ENCODE data around the gene KCNK7.

DNA sequence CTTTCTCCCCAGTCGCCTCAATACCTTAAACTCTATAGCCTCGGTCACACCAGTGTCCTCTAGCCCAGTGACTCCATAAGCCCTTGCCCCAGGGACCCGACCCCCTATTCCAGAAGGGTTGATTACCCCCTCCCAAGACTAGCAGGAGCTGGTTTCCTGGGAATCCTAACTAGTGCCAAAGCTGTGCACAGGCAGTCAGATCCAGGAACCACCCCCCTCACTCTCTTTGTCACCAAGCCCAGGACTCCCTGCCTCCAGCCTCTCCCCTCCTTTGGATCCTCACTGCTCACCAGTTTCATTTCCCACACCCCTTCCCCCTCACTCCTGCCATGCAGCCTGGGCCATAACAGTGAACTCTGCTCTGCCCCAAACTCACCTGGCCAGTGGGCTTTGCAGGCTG is 47.2 kb downstream of the KCNK7 start:
- TF ChIP-seq, protein P1, sequence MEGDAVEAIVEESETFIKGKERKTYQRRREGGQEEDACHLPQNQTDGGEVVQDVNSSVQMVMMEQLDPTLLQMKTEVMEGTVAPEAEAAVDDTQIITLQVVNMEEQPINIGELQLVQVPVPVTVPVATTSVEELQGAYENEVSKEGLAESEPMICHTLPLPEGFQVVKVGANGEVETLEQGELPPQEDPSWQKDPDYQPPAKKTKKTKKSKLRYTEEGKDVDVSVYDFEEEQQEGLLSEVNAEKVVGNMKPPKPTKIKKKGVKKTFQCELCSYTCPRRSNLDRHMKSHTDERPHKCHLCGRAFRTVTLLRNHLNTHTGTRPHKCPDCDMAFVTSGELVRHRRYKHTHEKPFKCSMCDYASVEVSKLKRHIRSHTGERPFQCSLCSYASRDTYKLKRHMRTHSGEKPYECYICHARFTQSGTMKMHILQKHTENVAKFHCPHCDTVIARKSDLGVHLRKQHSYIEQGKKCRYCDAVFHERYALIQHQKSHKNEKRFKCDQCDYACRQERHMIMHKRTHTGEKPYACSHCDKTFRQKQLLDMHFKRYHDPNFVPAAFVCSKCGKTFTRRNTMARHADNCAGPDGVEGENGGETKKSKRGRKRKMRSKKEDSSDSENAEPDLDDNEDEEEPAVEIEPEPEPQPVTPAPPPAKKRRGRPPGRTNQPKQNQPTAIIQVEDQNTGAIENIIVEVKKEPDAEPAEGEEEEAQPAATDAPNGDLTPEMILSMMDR (IDR thresholded peaks at IDR 0.05) = no peak
- no peak for TF ChIP-seq POLR2A (IDR thresholded peaks at IDR 0.05)
